ENCODE data around the gene RAB30.

RAB30 gene

DNA sequence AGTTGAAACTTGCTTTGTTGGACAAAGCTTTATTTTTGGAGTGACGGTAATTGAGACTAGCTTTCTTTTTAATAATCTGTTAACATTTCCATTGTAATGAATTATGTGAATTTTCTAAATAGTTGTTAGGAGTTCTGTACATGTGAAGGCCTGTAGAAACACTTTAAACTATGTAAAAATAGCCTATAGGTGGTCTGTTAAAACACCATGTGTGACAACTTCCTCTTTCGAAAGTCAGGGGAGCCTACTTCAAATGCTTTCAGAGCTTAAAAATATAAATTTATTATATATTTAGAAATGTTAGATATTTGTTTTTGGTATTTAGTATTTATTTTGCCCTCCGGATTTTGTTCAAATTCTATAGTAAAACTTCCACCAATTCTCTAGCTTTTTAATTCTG lies 141.5 kb downstream of the RAB30 start:
- in situ Hi-C loops (cut with HindIII; ENCODE audit: low pct_unique_long_range_greater_than_20kb, low sequenced_read_pairs) = no loop called here
- no peak for TF ChIP-seq JUND (IDR thresholded peaks at IDR 0.05; ENCODE audit: low read depth)
- DNase-seq (ENCODE audit: low read depth in 1 of 2, low spot score in 1 of 2) = no peak

DNA sequence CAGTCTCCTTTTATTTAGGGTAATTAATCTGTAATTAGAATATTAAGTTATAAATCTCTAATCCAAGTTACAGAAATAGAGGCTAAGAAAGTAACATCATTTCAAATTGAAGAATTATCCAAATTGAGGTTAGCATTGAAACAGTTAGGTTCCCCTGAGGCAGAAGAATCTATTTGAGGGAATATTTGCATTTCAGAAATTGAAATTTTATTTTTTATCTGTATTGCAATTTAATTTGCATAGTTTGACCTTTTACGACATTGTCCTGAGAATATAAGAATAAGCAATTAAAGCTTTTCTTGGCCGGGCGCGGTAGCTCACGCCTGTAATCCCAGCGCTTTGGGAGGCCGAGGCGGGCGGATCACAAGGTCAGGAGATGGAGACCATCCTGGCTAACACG lies 142.6 kb downstream of the RAB30 start:
- in situ Hi-C loops (cut with HindIII; ENCODE audit: low pct_unique_long_range_greater_than_20kb, low sequenced_read_pairs) = no loop called here
- no peak for TF ChIP-seq JUND (IDR thresholded peaks at IDR 0.05; ENCODE audit: low read depth)
- no peak for DNase-seq (ENCODE audit: low read depth in 1 of 2, low spot score in 1 of 2)

DNA sequence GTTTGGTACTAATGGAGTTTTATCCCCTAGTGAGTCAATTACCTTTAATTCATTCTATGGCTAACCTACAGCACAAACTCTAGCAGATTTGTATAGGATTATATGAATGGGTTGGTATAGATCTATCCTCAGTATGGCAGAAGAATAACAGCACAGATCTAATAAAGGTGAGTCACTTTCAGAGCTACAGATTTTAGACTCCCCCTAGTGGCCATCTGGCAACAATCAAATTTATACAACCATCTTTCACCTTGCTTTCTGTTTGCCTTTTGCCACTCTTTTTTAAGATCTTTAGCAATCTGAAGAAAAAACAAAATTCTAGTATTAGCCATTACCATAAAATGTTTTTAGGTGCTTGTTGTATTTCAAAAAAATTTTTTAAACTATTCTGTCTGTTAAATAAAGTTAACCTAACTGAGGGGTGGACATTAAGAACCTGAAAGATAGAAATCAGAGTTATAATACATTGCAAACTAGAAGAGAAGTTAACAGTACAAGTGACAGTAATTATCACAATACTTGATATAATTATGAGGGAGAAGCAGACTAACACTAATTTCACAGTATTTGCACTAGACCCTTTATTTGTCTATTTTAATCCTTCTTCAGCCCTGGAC lies 144.3 kb downstream of the RAB30 start:
- in situ Hi-C loops (cut with HindIII; ENCODE audit: low pct_unique_long_range_greater_than_20kb, low sequenced_read_pairs) = no loop called here
- no peak for TF ChIP-seq JUND (IDR thresholded peaks at IDR 0.05; ENCODE audit: low read depth)
- peak; percentile 37 to 75 for DNase-seq (ENCODE audit: low read depth in 1 of 2, low spot score in 1 of 2)

DNA sequence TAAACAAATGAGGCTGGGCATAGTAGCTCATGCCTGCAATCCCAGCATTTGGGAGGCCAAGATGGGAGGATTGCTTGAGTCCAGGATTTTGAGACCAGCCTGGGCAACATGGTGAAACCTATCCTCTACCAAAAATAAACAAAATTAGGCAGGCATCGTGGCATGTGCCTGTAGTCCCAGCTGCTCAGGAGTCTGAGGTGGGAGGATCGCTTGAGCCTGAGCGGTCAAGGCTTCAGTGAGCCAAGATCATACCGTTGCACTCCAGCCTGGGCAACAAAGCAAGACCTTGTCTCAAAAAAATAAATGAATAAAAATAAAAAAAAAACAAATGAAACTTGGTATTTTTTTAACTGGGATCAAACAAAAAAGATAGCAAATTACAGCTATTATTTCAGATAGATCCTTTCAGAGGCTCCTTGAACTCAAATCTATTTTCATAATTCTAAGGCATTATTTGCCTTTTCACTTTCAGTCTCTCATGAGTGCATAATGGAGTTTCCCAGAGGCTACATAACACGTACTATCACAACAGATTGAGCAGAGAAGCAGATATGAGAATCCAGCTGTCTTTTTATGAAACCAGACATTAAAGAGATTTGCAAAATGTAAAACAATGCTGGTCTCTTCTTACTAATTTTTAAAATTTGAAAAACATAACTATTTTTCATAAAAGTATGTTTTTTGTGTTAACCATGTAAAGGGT lies 147.0 kb downstream of the RAB30 start:
- in situ Hi-C loops (cut with HindIII; ENCODE audit: low pct_unique_long_range_greater_than_20kb, low sequenced_read_pairs) = no loop called here
- DNase-seq (ENCODE audit: low read depth in 1 of 2, low spot score in 1 of 2) = no peak
- TF ChIP-seq JUND (IDR thresholded peaks at IDR 0.05; ENCODE audit: low read depth) = no peak
